ENCODE measurements around the gene RAB3B. TPM values are rescaled to one million over a fixed set of nuclear protein-coding genes. Genes with fewer than 3 reads are reported as not detected.

The RAB3B gene
- total and polyA plus RNA-seq, 5 donors from 2014 or later: not detected

- H3K4me3 ChIP-seq (ENCODE audit: low read depth, low read length): no peak overlapping the region
- peaks cover 37% of the 10 kb centered on the region for H3K27me3 Mint-ChIP-seq
Measured at GRCh38 chr1:51924455-51924854, 66.0 kb downstream of the RAB3B start.

GRCh38 chr1:51922040-51922439 lies 68.5 kb downstream of the RAB3B start:
- no peaks in the 10 kb centered on the region for H3K36me3 ChIP-seq (ENCODE audit: control insufficient read depth, insufficient read depth, low read length)
- DNase-seq (no peak), ATAC-seq (ENCODE audit: low read depth in 2 of 2) (no peak)
- no peaks in the 10 kb centered on the region for H3K36me3 Mint-ChIP-seq
- H3K4me1 Mint-ChIP-seq: no peaks in the 10 kb centered on the region
- no peak overlapping the region for H3K27ac ChIP-seq (ENCODE audit: insufficient read depth, low read length, poor library complexity, severe bottlenecking)
- no peaks in the 10 kb centered on the region for H3K9me3 ChIP-seq (ENCODE audit: control insufficient read depth in 2 of 2, low read length in 2 of 2)
- peaks cover 0 to 2% (median 0%) of the 10 kb centered on the region in 7 donors for H3K9me3 Mint-ChIP-seq
- H3K27ac Mint-ChIP-seq: no peak overlapping the region
- H3K4me3 ChIP-seq (ENCODE audit: low read depth, low read length): no peak overlapping the region
- no peak overlapping the region for H3K4me3 Mint-ChIP-seq
- peaks cover 28% of the 10 kb centered on the region for H3K27me3 Mint-ChIP-seq
- no peaks in the 10 kb centered on the region for H3K4me1 ChIP-seq (ENCODE audit: control insufficient read depth, insufficient read depth, low read length, poor library complexity, severe bottlenecking)
- H3K27me3 ChIP-seq (ENCODE audit: control insufficient read depth, insufficient read depth, low read length): peaks cover 9% of the 10 kb centered on the region

More at GRCh38 chr1:51924455-51924854, 66.0 kb downstream of the RAB3B start:
- no peak overlapping the region for H3K4me3 Mint-ChIP-seq
- Histone ChIP-seq H3K4me1 (ENCODE audit: control insufficient read depth, insufficient read depth, low read length, poor library complexity, severe bottlenecking) (no peaks in the 10 kb centered on the region), H3K9me3 (ENCODE audit: control insufficient read depth in 2 of 2, low read length in 2 of 2) (no peaks in the 10 kb centered on the region), H3K27ac (ENCODE audit: insufficient read depth, low read length, poor library complexity, severe bottlenecking) (no peak overlapping the region), H3K27me3 (ENCODE audit: control insufficient read depth, insufficient read depth, low read length) (peaks cover 15% of the 10 kb centered on the region), H3K36me3 (ENCODE audit: control insufficient read depth, insufficient read depth, low read length) (no peaks in the 10 kb centered on the region)
- H3K4me1 Mint-ChIP-seq: no peaks in the 10 kb centered on the region
- ATAC-seq (ENCODE audit: low read depth in 2 of 2) (no peak), DNase-seq (no peak)
- no peaks in the 10 kb centered on the region for H3K36me3 Mint-ChIP-seq
- H3K27ac Mint-ChIP-seq: no peak overlapping the region
- H3K9me3 Mint-ChIP-seq: peaks cover 0 to 3% (median 0%) of the 10 kb centered on the region in 7 donors

GRCh38 chr1:51920130-51920529 lies 70.4 kb downstream of the RAB3B start:
- Histone ChIP-seq H3K27me3 (ENCODE audit: control insufficient read depth, insufficient read depth, low read length) (peaks cover 10% of the 10 kb centered on the region), H3K9me3 (ENCODE audit: control insufficient read depth in 2 of 2, low read length in 2 of 2) (no peaks in the 10 kb centered on the region), H3K27ac (ENCODE audit: insufficient read depth, low read length, poor library complexity, severe bottlenecking) (no peak overlapping the region), H3K4me3 (ENCODE audit: low read depth, low read length) (no peak overlapping the region), H3K36me3 (ENCODE audit: control insufficient read depth, insufficient read depth, low read length) (no peaks in the 10 kb centered on the region), H3K4me1 (ENCODE audit: control insufficient read depth, insufficient read depth, low read length, poor library complexity, severe bottlenecking) (no peaks in the 10 kb centered on the region)
- H3K27me3 Mint-ChIP-seq: peaks cover 32% of the 10 kb centered on the region
- H3K27ac Mint-ChIP-seq: no peak overlapping the region
- no peak overlapping the region for H3K4me3 Mint-ChIP-seq
- no peaks in the 10 kb centered on the region for H3K4me1 Mint-ChIP-seq
- H3K36me3 Mint-ChIP-seq: no peaks in the 10 kb centered on the region
- H3K9me3 Mint-ChIP-seq: peaks cover 0 to 2% (median 0%) of the 10 kb centered on the region in 7 donors
- DNase-seq (no peak), ATAC-seq (ENCODE audit: low read depth in 2 of 2) (no peak)

- no peak overlapping the region for H3K27ac Mint-ChIP-seq
Measured at GRCh38 chr1:51919684-51920083, 70.8 kb downstream of the RAB3B start.

GRCh38 chr1:51916587-51917405 lies 73.7 kb downstream of the RAB3B start:
- no peak overlapping the region for H3K27ac ChIP-seq (ENCODE audit: insufficient read depth, low read length, poor library complexity, severe bottlenecking)
- Mint-ChIP-seq H3K27me3 (peaks cover 37% of the 10 kb centered on the region), H3K4me3 (no peak overlapping the region), H3K4me1 (no peaks in the 10 kb centered on the region), H3K9me3 (peaks cover 0 to 2% (median 0%) of the 10 kb centered on the region in 7 donors), H3K27ac (no peak overlapping the region), H3K36me3 (no peaks in the 10 kb centered on the region)
- H3K4me1 ChIP-seq (ENCODE audit: control insufficient read depth, insufficient read depth, low read length, poor library complexity, severe bottlenecking): no peaks in the 10 kb centered on the region
- H3K27me3 ChIP-seq (ENCODE audit: control insufficient read depth, insufficient read depth, low read length): peaks cover 10% of the 10 kb centered on the region
- ATAC-seq (ENCODE audit: low read depth in 2 of 2) (no peak), DNase-seq (no peak)
- no peaks in the 10 kb centered on the region for H3K9me3 ChIP-seq (ENCODE audit: control insufficient read depth in 2 of 2, low read length in 2 of 2)
- H3K4me3 ChIP-seq (ENCODE audit: low read depth, low read length): no peak overlapping the region
- H3K36me3 ChIP-seq (ENCODE audit: control insufficient read depth, insufficient read depth, low read length): no peaks in the 10 kb centered on the region

More at GRCh38 chr1:51919684-51920083, 70.8 kb downstream of the RAB3B start:
- H3K4me3 ChIP-seq (ENCODE audit: low read depth, low read length): no peak overlapping the region
- H3K9me3 ChIP-seq (ENCODE audit: control insufficient read depth in 2 of 2, low read length in 2 of 2): no peaks in the 10 kb centered on the region
- ATAC-seq (ENCODE audit: low read depth in 2 of 2) (no peak), DNase-seq (no peak)
- no peak overlapping the region for H3K4me3 Mint-ChIP-seq
- H3K27me3 Mint-ChIP-seq: peaks cover 35% of the 10 kb centered on the region
- no peaks in the 10 kb centered on the region for H3K4me1 Mint-ChIP-seq
- H3K36me3 ChIP-seq (ENCODE audit: control insufficient read depth, insufficient read depth, low read length): no peaks in the 10 kb centered on the region
- H3K36me3 Mint-ChIP-seq: no peaks in the 10 kb centered on the region
- H3K27me3 ChIP-seq (ENCODE audit: control insufficient read depth, insufficient read depth, low read length): peaks cover 10% of the 10 kb centered on the region
- H3K4me1 ChIP-seq (ENCODE audit: control insufficient read depth, insufficient read depth, low read length, poor library complexity, severe bottlenecking): no peaks in the 10 kb centered on the region
- no peak overlapping the region for H3K27ac ChIP-seq (ENCODE audit: insufficient read depth, low read length, poor library complexity, severe bottlenecking)
- peaks cover 0 to 2% (median 0%) of the 10 kb centered on the region in 7 donors for H3K9me3 Mint-ChIP-seq

- no peaks in the 10 kb centered on the region for H3K4me1 ChIP-seq (ENCODE audit: control insufficient read depth, insufficient read depth, low read length, poor library complexity, severe bottlenecking)
- no peak overlapping the region for H3K4me3 Mint-ChIP-seq
- H3K27ac ChIP-seq (ENCODE audit: insufficient read depth, low read length, poor library complexity, severe bottlenecking): no peak overlapping the region
- ATAC-seq (ENCODE audit: low read depth in 2 of 2): no peak
- peaks cover 0 to 2% (median 0%) of the 10 kb centered on the region in 7 donors for H3K9me3 Mint-ChIP-seq
- peaks cover 34% of the 10 kb centered on the region for H3K27me3 Mint-ChIP-seq
- H3K9me3 ChIP-seq (ENCODE audit: control insufficient read depth in 2 of 2, low read length in 2 of 2): no peaks in the 10 kb centered on the region
- DNase-seq: no peak
- no peak overlapping the region for H3K4me3 ChIP-seq (ENCODE audit: low read depth, low read length)
- H3K4me1 Mint-ChIP-seq: no peaks in the 10 kb centered on the region
- peaks cover 12% of the 10 kb centered on the region for H3K27me3 ChIP-seq (ENCODE audit: control insufficient read depth, insufficient read depth, low read length)
- no peaks in the 10 kb centered on the region for H3K36me3 ChIP-seq (ENCODE audit: control insufficient read depth, insufficient read depth, low read length)
- no peaks in the 10 kb centered on the region for H3K36me3 Mint-ChIP-seq
- no peak overlapping the region for H3K27ac Mint-ChIP-seq
Measured at GRCh38 chr1:51915951-51916350, 74.5 kb downstream of the RAB3B start.

GRCh38 chr1:51912881-51913280 lies 77.6 kb downstream of the RAB3B start:
- H3K4me1 ChIP-seq (ENCODE audit: control insufficient read depth, insufficient read depth, low read length, poor library complexity, severe bottlenecking): no peaks in the 10 kb centered on the region
- no peaks in the 10 kb centered on the region for H3K36me3 ChIP-seq (ENCODE audit: control insufficient read depth, insufficient read depth, low read length)
- Mint-ChIP-seq H3K4me3 (no peak overlapping the region), H3K9me3 (peaks cover 0 to 5% (median 0%) of the 10 kb centered on the region in 7 donors), H3K27me3 (peaks cover 18% of the 10 kb centered on the region), H3K4me1 (no peaks in the 10 kb centered on the region), H3K36me3 (no peaks in the 10 kb centered on the region), H3K27ac (no peak overlapping the region)
- peaks cover 23% of the 10 kb centered on the region for H3K27me3 ChIP-seq (ENCODE audit: control insufficient read depth, insufficient read depth, low read length)
- H3K27ac ChIP-seq (ENCODE audit: insufficient read depth, low read length, poor library complexity, severe bottlenecking): no peak overlapping the region
- H3K4me3 ChIP-seq (ENCODE audit: low read depth, low read length): no peak overlapping the region
- no peaks in the 10 kb centered on the region for H3K9me3 ChIP-seq (ENCODE audit: control insufficient read depth in 2 of 2, low read length in 2 of 2)
- no peak for ATAC-seq (ENCODE audit: low read depth in 2 of 2)
- DNase-seq: no peak
